ENCODE results near the gene TEF.

DNA sequence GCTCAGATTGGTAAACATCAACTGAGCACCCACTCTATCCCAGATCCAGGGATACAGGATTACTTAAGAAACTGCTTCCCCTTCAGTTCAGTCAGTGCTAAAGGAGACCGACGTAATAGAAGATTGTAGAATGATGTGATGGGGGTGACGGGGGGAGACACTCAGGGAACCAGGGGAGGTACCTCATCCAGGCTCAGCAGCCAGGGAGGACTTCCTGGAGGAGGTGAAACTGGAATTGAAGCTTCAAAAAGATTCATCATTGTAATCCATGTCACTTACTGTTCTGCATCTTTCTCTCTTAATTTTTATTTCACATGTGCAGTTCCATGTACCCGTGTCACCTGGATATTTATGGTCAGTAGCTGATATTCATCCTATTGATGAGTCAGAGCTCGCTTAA is 19.1 kb upstream of the TEF start:
- TF ChIP-seq, protein P1, sequence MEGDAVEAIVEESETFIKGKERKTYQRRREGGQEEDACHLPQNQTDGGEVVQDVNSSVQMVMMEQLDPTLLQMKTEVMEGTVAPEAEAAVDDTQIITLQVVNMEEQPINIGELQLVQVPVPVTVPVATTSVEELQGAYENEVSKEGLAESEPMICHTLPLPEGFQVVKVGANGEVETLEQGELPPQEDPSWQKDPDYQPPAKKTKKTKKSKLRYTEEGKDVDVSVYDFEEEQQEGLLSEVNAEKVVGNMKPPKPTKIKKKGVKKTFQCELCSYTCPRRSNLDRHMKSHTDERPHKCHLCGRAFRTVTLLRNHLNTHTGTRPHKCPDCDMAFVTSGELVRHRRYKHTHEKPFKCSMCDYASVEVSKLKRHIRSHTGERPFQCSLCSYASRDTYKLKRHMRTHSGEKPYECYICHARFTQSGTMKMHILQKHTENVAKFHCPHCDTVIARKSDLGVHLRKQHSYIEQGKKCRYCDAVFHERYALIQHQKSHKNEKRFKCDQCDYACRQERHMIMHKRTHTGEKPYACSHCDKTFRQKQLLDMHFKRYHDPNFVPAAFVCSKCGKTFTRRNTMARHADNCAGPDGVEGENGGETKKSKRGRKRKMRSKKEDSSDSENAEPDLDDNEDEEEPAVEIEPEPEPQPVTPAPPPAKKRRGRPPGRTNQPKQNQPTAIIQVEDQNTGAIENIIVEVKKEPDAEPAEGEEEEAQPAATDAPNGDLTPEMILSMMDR (IDR thresholded peaks at IDR 0.05; ENCODE audit: low read depth, low read length, missing input control), result no peak
- TF ChIP-seq EGR1 (IDR thresholded peaks at IDR 0.05; ENCODE audit: low read depth in 2 of 2) (no peak), ZBTB33 (IDR thresholded peaks at IDR 0.05) (no peak), MAX (IDR thresholded peaks at IDR 0.05) (no peak), GABPA (IDR thresholded peaks at IDR 0.05 in 1 of 2, conservative IDR thresholded peaks at IDR 0.05 in 1 of 2) (no peak), TAF1 (conservative IDR thresholded peaks at IDR 0.05) (no peak), RAD21 (IDR thresholded peaks at IDR 0.05) (no peak), SP1 (IDR thresholded peaks at IDR 0.05) (no peak), RXRA (IDR thresholded peaks at IDR 0.05) (no peak), JUND (IDR thresholded peaks at IDR 0.05) (no peak)
- TF ChIP-seq, protein P2, sequence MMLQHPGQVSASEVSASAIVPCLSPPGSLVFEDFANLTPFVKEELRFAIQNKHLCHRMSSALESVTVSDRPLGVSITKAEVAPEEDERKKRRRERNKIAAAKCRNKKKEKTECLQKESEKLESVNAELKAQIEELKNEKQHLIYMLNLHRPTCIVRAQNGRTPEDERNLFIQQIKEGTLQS (IDR thresholded peaks at IDR 0.05), result no peak
- TF ChIP-seq, protein P3, sequence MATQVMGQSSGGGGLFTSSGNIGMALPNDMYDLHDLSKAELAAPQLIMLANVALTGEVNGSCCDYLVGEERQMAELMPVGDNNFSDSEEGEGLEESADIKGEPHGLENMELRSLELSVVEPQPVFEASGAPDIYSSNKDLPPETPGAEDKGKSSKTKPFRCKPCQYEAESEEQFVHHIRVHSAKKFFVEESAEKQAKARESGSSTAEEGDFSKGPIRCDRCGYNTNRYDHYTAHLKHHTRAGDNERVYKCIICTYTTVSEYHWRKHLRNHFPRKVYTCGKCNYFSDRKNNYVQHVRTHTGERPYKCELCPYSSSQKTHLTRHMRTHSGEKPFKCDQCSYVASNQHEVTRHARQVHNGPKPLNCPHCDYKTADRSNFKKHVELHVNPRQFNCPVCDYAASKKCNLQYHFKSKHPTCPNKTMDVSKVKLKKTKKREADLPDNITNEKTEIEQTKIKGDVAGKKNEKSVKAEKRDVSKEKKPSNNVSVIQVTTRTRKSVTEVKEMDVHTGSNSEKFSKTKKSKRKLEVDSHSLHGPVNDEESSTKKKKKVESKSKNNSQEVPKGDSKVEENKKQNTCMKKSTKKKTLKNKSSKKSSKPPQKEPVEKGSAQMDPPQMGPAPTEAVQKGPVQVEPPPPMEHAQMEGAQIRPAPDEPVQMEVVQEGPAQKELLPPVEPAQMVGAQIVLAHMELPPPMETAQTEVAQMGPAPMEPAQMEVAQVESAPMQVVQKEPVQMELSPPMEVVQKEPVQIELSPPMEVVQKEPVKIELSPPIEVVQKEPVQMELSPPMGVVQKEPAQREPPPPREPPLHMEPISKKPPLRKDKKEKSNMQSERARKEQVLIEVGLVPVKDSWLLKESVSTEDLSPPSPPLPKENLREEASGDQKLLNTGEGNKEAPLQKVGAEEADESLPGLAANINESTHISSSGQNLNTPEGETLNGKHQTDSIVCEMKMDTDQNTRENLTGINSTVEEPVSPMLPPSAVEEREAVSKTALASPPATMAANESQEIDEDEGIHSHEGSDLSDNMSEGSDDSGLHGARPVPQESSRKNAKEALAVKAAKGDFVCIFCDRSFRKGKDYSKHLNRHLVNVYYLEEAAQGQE (IDR thresholded peaks at IDR 0.05), result no peak
